Activated CD8-positive, alpha-beta T cell treated with anti-CD3 and anti-CD28 coated beads, Interleukin-2, amount 10 ng/mL, durations not matched to agents 7 days and 5 days (primary cell): ENCODE measurements around the gene KHDRBS1. TPM values are rescaled to one million over a fixed set of nuclear protein-coding genes. Genes with fewer than 3 reads are reported as not detected.
"Not testable (repeated sequence)": the region's sequence is repeated elsewhere in the genome, so short reads cannot be mapped to it uniquely, and the experiment has no call there.

Experiments used
- ATAC-seq: fragments of 150-1000 bp; cut with Tn5 transposase; one replicate; pipeline ENCODE4 v1.10.0; 2021; ENCODE audit warnings: moderate library complexity
- CTCF ChIA-PET: fragments of 350-600 bp; sonication (Branson Sonifier 250); formaldehyde crosslinking; loops from one replicate; lab custom pipeline; 2021; ENCODE audit warnings: antibody characterized with exemption; lab: Charles Lee
- POLR2A ChIA-PET: fragments of 350-600 bp; sonication (Branson Sonifier 250); formaldehyde crosslinking; loops from one replicate; lab custom pipeline; 2021; ENCODE audit warnings: antibody characterized with exemption; lab: Charles Lee
- DNase-seq: peaks from one replicate; pipeline ENCODE4 v3.0.0-alpha.2; 2020
- H3K27ac Mint-ChIP-seq: one replicate; pipeline ENCODE4 v1.8.0; 2021; ENCODE audit warnings: mild to moderate bottlenecking, mixed read lengths
- H3K27me3 Mint-ChIP-seq: one replicate; pipeline ENCODE4 v1.8.0; 2021; ENCODE audit warnings: low read depth, mixed read lengths
- H3K36me3 Mint-ChIP-seq: one replicate; pipeline ENCODE4 v1.8.0; 2021; ENCODE audit warnings: low read depth, mixed read lengths
- H3K4me1 Mint-ChIP-seq: one replicate; pipeline ENCODE4 v1.8.0; 2021; ENCODE audit warnings: low read depth, mixed read lengths
- H3K4me3 Mint-ChIP-seq: one replicate; pipeline ENCODE4 v1.8.0; 2021; ENCODE audit warnings: mild to moderate bottlenecking, mixed read lengths
- H3K9me3 Mint-ChIP-seq: one replicate; pipeline ENCODE4 v1.8.0; 2022; ENCODE audit warnings: mixed read lengths; ENCODE audit not compliant: insufficient read depth
- total RNA-seq, 2 experiments: library from RNA; stranded (reverse); gene quantifications; one replicate each; pipeline ENCODE4 v1.2.3, GENCODE V29; 2021

Gene KHDRBS1
- total RNA-seq, 2 experiments from 2014 or later = 194 to 197 TPM

GRCh38 chr1:32012709-32013385 lies 821 bp upstream of the KHDRBS1 start:
- Mint-ChIP-seq H3K27ac (peak overlapping the region; percentile 95), H3K4me1 (peaks cover 33% of the 10 kb centered on the region), H3K9me3 (no peaks in the 10 kb centered on the region), H3K4me3 (peak overlapping the region; percentile 89), H3K27me3 (no peaks in the 10 kb centered on the region), H3K36me3 (peaks cover 28% of the 10 kb centered on the region)
- no peak for DNase-seq
- no peak for ATAC-seq
- POLR2A ChIA-PET = interaction anchor here (0.6 to 2.0 kb wide), 27 partner anchors 8 to 368 kb away, joined by 3 to 18 read pairs (median 3); partner anchors contain the start of genes KPNA6, PEF1 and PTP4A2
- CTCF ChIA-PET = interaction anchor here (0.8 to 2.1 kb wide), 11 partner anchors 7 to 224 kb away, joined by 3 to 7 read pairs (median 4); no protein-coding TSS in a partner anchor

- H3K4me3 Mint-ChIP-seq = peak overlapping the region; percentile 96
- H3K9me3 Mint-ChIP-seq = no peaks in the 10 kb centered on the region
- ATAC-seq (peak; percentile 18), DNase-seq (peak; percentile 48)
- no peaks in the 10 kb centered on the region for H3K27me3 Mint-ChIP-seq
- peaks cover 38% of the 10 kb centered on the region for H3K4me1 Mint-ChIP-seq
- ChIA-PET CTCF (interaction anchor here (1.3 to 2.1 kb wide), 3 partner anchors 9 to 53 kb away, joined by 4 to 7 read pairs (median 4); no protein-coding TSS in a partner anchor), POLR2A (interaction anchor here (0.9 to 2.0 kb wide), 13 partner anchors 9 to 263 kb away, joined by 3 to 18 read pairs (median 4); partner anchors contain the start of genes KPNA6, PTP4A2 and TMEM39B)
- peaks cover 33% of the 10 kb centered on the region for H3K36me3 Mint-ChIP-seq
- H3K27ac Mint-ChIP-seq = peak overlapping the region; percentile 94
Measured at GRCh38 chr1:32014199-32014947, 705 bp downstream of the KHDRBS1 start.

DNA sequence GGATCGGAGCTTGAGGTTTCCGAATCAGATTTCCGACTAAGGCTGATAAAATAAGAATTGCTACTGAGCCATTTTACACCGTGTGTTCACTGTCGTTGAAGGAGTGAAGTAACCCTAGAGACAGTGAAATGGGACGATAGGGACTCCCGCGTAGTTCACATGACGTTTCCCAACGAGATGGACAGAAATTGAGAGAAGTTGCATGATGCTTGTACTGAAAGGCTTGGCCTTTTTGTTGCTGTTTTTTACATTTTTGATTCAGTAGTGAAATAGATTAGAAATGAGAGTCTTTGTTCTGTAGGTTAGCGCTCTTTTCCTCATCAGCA lies 1.2 kb downstream of the KHDRBS1 start:
- DNase-seq (no peak), ATAC-seq (no peak)
- H3K27me3 Mint-ChIP-seq = no peaks in the 10 kb centered on the region
- peaks cover 33% of the 10 kb centered on the region for H3K36me3 Mint-ChIP-seq
- CTCF ChIA-PET = interaction anchor here (0.9 to 2.1 kb wide), 4 partner anchors 8 to 76 kb away, joined by 3 to 7 read pairs (median 4); no protein-coding TSS in a partner anchor
- H3K4me1 Mint-ChIP-seq = peaks cover 41% of the 10 kb centered on the region
- POLR2A ChIA-PET = interaction anchor here (0.9 to 2.0 kb wide), 10 partner anchors 8 to 263 kb away, joined by 3 to 18 read pairs (median 4); partner anchors contain the start of genes KPNA6, PTP4A2 and TMEM39B
- H3K9me3 Mint-ChIP-seq = no peaks in the 10 kb centered on the region
- H3K4me3 Mint-ChIP-seq = peak overlapping the region; percentile 96
- H3K27ac Mint-ChIP-seq = peak overlapping the region; percentile 94

DNA sequence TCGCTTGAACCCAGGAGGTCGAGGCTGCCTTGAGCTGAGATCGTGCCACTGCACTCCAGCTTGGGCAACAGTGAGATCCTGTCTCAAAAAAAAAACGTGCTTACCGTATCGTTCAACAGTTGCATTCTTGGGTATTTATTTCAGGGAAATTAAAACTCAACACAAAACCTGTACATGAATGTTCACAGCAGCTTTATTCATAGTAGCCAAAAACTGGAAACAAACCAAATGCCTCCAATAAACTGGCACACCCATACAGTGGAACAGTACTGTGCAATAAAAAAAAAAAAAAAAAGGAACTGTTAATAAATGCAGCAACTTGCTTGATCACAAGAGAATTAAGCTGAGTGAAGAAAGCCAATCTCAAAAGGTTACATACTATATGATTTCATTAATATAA lies 6.7 kb downstream of the KHDRBS1 start:
- Mint-ChIP-seq H3K4me1 (peaks cover 50% of the 10 kb centered on the region), H3K4me3 (no peak overlapping the region), H3K36me3 (peaks cover 59% of the 10 kb centered on the region), H3K9me3 (no peaks in the 10 kb centered on the region), H3K27ac (peak overlapping the region; percentile 61), H3K27me3 (no peaks in the 10 kb centered on the region)
- DNase-seq = no peak
- no peak for ATAC-seq
- POLR2A ChIA-PET = interaction anchor here (1.0 to 1.1 kb wide), 2 partner anchors 15 to 35 kb away, joined by 3 to 4 read pairs; no protein-coding TSS in a partner anchor
- CTCF ChIA-PET = interaction anchor here (0.6 to 1.5 kb wide), 3 partner anchors 17 to 127 kb away, joined by 3 to 6 read pairs (median 3); no protein-coding TSS in a partner anchor

- not testable (repeated sequence) for H3K4me3 Mint-ChIP-seq, H3K27me3 Mint-ChIP-seq, ATAC-seq, H3K27ac Mint-ChIP-seq, H3K9me3 Mint-ChIP-seq, DNase-seq
- ChIA-PET POLR2A (interaction anchor here (0.7 kb wide), 2 partner anchors 12 to 386 kb away, joined by 3 to 4 read pairs; no protein-coding TSS in a partner anchor), CTCF (interaction anchor here (0.6 to 0.7 kb wide), 3 partner anchors 11 to 311 kb away, joined by 3 read pairs; no protein-coding TSS in a partner anchor)
- H3K36me3 Mint-ChIP-seq = peaks cover 50% of the 10 kb centered on the region
- peaks cover 43% of the 10 kb centered on the region for H3K4me1 Mint-ChIP-seq
Measured at GRCh38 chr1:32021574-32022018, 7.9 kb downstream of the KHDRBS1 start.

- Mint-ChIP-seq H3K4me1 (peaks cover 38% of the 10 kb centered on the region), H3K4me3 (no peak overlapping the region)
Measured at GRCh38 chr1:32023351-32023750, 9.7 kb downstream of the KHDRBS1 start.

DNA sequence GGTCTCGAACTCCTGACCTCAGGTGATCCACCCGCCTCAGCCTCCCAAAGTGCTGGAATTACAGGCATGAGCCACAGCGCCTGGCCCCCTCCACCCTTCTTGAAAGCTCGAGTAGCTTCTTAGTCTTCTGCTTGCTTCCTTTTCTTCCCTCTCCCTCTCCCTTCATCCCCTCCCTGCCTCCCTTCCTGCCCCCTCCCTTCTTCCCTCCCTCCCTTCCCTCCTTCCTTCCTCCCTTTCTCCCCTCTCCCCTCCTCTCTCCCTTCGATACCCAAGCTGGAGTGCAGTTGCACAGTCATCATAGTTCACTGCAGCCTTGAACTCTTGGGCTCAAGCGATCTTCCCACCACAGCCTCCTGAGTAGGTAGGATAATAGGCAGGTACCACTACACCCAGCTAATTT lies 11.8 kb downstream of the KHDRBS1 start:
- peaks cover 50% of the 10 kb centered on the region for H3K36me3 Mint-ChIP-seq
- H3K27ac Mint-ChIP-seq = no peak overlapping the region
- H3K4me3 Mint-ChIP-seq = no peak overlapping the region
- ChIA-PET POLR2A (interaction anchor here (0.7 to 1.3 kb wide), 2 partner anchors 12 to 41 kb away, joined by 3 read pairs; partner anchors contain the start of gene KHDRBS1), CTCF (interaction anchor here (0.5 to 1.0 kb wide), 2 partner anchors 22 to 102 kb away, joined by 3 read pairs; no protein-coding TSS in a partner anchor)
- DNase-seq (no peak), ATAC-seq (no peak)
- H3K27me3 Mint-ChIP-seq = no peaks in the 10 kb centered on the region
- H3K9me3 Mint-ChIP-seq = no peaks in the 10 kb centered on the region
- peaks cover 35% of the 10 kb centered on the region for H3K4me1 Mint-ChIP-seq

More at GRCh38 chr1:32023351-32023750, 9.7 kb downstream of the KHDRBS1 start:
- ChIA-PET CTCF (interaction anchor here (0.8 to 1.8 kb wide), 9 partner anchors 10 to 85 kb away, joined by 3 to 7 read pairs (median 4); partner anchors contain the start of genes KHDRBS1, KPNA6 and PTP4A2), POLR2A (interaction anchor here (0.7 to 1.8 kb wide), 3 partner anchors 9 to 12 kb away, joined by 3 to 7 read pairs (median 4); partner anchors contain the start of gene KHDRBS1)
- Mint-ChIP-seq H3K9me3 (no peaks in the 10 kb centered on the region), H3K36me3 (peaks cover 45% of the 10 kb centered on the region), H3K27ac (no peak overlapping the region), H3K27me3 (no peaks in the 10 kb centered on the region)
- no peak for ATAC-seq
- no peak for DNase-seq

GRCh38 chr1:32028746-32029145 lies 15.1 kb downstream of the KHDRBS1 start:
- DNase-seq (no peak), ATAC-seq (no peak)
- H3K27me3 Mint-ChIP-seq = no peaks in the 10 kb centered on the region
- no peak overlapping the region for H3K4me3 Mint-ChIP-seq
- peaks cover 31% of the 10 kb centered on the region for H3K4me1 Mint-ChIP-seq
- H3K27ac Mint-ChIP-seq = no peak overlapping the region
- CTCF ChIA-PET = no interaction called here
- POLR2A ChIA-PET = no interaction called here
- no peaks in the 10 kb centered on the region for H3K9me3 Mint-ChIP-seq
- peaks cover 56% of the 10 kb centered on the region for H3K36me3 Mint-ChIP-seq

DNA sequence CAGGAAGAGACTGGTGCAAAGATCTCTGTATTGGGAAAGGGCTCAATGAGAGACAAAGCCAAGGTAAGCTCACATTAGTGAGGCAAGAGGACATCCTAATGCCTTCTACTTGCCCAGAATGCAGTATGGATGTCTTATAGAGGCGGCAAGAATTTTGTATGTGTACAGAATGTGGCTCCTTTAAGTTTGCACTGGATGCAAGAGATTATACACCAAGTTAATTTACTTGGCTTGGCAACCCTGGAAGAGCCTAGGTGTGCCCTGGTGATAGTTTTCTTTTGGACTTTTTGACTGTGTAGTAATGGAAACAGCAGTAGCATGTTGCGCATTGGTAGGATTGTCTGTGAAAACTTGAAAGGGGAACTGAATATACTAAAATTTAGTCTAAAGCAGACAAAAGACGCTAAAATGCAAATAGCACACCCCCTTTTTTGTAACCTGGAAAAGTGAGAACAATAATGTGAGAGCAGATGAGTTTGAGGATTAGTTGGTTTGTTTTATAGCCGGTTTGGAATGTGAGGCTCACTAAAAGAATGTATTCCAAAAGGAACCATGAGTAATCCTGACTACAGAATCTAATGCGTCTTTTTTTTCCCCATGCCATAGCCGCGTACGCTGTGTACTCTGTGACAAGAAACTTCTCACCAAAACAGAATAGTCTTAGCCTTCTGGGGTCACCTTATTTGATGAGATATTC lies 18.1 kb downstream of the KHDRBS1 start:
- peaks cover 44% of the 10 kb centered on the region for H3K4me1 Mint-ChIP-seq
- H3K36me3 Mint-ChIP-seq = peaks cover 65% of the 10 kb centered on the region
- no peak overlapping the region for H3K4me3 Mint-ChIP-seq
- ChIA-PET CTCF (interaction anchor here (0.6 kb wide), 1 partner anchor 11 kb away, joined by 3 read pairs; no protein-coding TSS in a partner anchor), POLR2A (no interaction called here)
- no peaks in the 10 kb centered on the region for H3K9me3 Mint-ChIP-seq
- ATAC-seq (no peak), DNase-seq (no peak)
- H3K27ac Mint-ChIP-seq = peak overlapping the region; percentile 33
- H3K27me3 Mint-ChIP-seq = no peaks in the 10 kb centered on the region

GRCh38 chr1:32032275-32032615 lies 18.6 kb downstream of the KHDRBS1 start:
- no peak for ATAC-seq
- Mint-ChIP-seq H3K4me3 (no peak overlapping the region), H3K4me1 (peaks cover 43% of the 10 kb centered on the region), H3K27ac (no peak overlapping the region), H3K9me3 (no peaks in the 10 kb centered on the region), H3K36me3 (peaks cover 69% of the 10 kb centered on the region), H3K27me3 (no peaks in the 10 kb centered on the region)
- ChIA-PET POLR2A (no interaction called here), CTCF (interaction anchor here (0.6 kb wide), 1 partner anchor 11 kb away, joined by 3 read pairs; no protein-coding TSS in a partner anchor)
- no peak for DNase-seq
